ENCODE data around the gene TRIM32. TPM values are rescaled to one million over a fixed set of nuclear protein-coding genes. Genes with fewer than 3 reads are reported as not detected.

Gene TRIM32
- total RNA-seq, 1 donor from 2014 or later: 14.4 TPM

GRCh38 chr9:116736399-116737151, 49.5 kb downstream of the TRIM32 start:
- Mint-ChIP-seq H3K36me3 (ENCODE audit: low read depth) (no peaks in the 10 kb centered on the region), H3K27ac (no peak overlapping the region), H3K4me3 (no peak overlapping the region), H3K4me1 (no peaks in the 10 kb centered on the region), H3K9me3 (no peaks in the 10 kb centered on the region), H3K27me3 (peaks cover 2% of the 10 kb centered on the region)
- DNase-seq: no peak
- intact Hi-C loops (cut with micrococcal nuclease): loop anchor here (5.0 kb wide), 1 partner anchor 126 kb away; no protein-coding TSS in a partner anchor

- Mint-ChIP-seq H3K36me3 (ENCODE audit: low read depth) (no peaks in the 10 kb centered on the region), H3K4me1 (no peaks in the 10 kb centered on the region), H3K4me3 (no peak overlapping the region), H3K9me3 (no peaks in the 10 kb centered on the region), H3K27ac (no peak overlapping the region), H3K27me3 (peaks cover 2% of the 10 kb centered on the region)
- intact Hi-C loops (cut with micrococcal nuclease): loop anchor here (5.0 kb wide), 1 partner anchor 125 kb away; no protein-coding TSS in a partner anchor
- DNase-seq: peak; percentile 87
Observed at GRCh38 chr9:116737152-116737546, 50.0 kb downstream of the TRIM32 start.

GRCh38 chr9:116741086-116741740, 54.1 kb downstream of the TRIM32 start:
- Mint-ChIP-seq H3K9me3 (no peaks in the 10 kb centered on the region), H3K4me3 (no peak overlapping the region), H3K4me1 (no peaks in the 10 kb centered on the region), H3K27me3 (no peaks in the 10 kb centered on the region), H3K27ac (no peak overlapping the region), H3K36me3 (ENCODE audit: low read depth) (no peaks in the 10 kb centered on the region)
- intact Hi-C loops (cut with micrococcal nuclease): no loop called here
- DNase-seq: no peak

- H3K36me3 Mint-ChIP-seq (ENCODE audit: low read depth): no peaks in the 10 kb centered on the region
- intact Hi-C loops (cut with micrococcal nuclease): no loop called here
- DNase-seq: no peak
- no peak overlapping the region for H3K4me3 Mint-ChIP-seq
- H3K9me3 Mint-ChIP-seq: no peaks in the 10 kb centered on the region
- H3K4me1 Mint-ChIP-seq: no peaks in the 10 kb centered on the region
- no peak overlapping the region for H3K27ac Mint-ChIP-seq
- H3K27me3 Mint-ChIP-seq: no peaks in the 10 kb centered on the region
Observed at GRCh38 chr9:116741742-116742141, 54.6 kb downstream of the TRIM32 start.

GRCh38 chr9:116749176-116749575, 62.1 kb downstream of the TRIM32 start:
- peaks cover 2% of the 10 kb centered on the region for H3K27me3 Mint-ChIP-seq
- no peaks in the 10 kb centered on the region for H3K9me3 Mint-ChIP-seq
- no peaks in the 10 kb centered on the region for H3K4me1 Mint-ChIP-seq
- H3K4me3 Mint-ChIP-seq: no peak overlapping the region
- no peak for DNase-seq
- intact Hi-C loops (cut with micrococcal nuclease): no loop called here
- no peak overlapping the region for H3K27ac Mint-ChIP-seq
- H3K36me3 Mint-ChIP-seq (ENCODE audit: low read depth): no peaks in the 10 kb centered on the region

GRCh38 chr9:116749772-116750171, 62.7 kb downstream of the TRIM32 start:
- intact Hi-C loops (cut with micrococcal nuclease): no loop called here
- Mint-ChIP-seq H3K36me3 (ENCODE audit: low read depth) (no peaks in the 10 kb centered on the region), H3K9me3 (no peaks in the 10 kb centered on the region), H3K4me3 (no peak overlapping the region), H3K4me1 (no peaks in the 10 kb centered on the region), H3K27ac (no peak overlapping the region), H3K27me3 (peaks cover 2% of the 10 kb centered on the region)
- DNase-seq: no peak

GRCh38 chr9:116750510-116750909, 63.4 kb downstream of the TRIM32 start:
- no peak for DNase-seq
- no peak overlapping the region for H3K4me3 Mint-ChIP-seq
- no peaks in the 10 kb centered on the region for H3K9me3 Mint-ChIP-seq
- intact Hi-C loops (cut with micrococcal nuclease): no loop called here
- no peak overlapping the region for H3K27ac Mint-ChIP-seq
- peaks cover 2% of the 10 kb centered on the region for H3K27me3 Mint-ChIP-seq
- no peaks in the 10 kb centered on the region for H3K4me1 Mint-ChIP-seq
- no peaks in the 10 kb centered on the region for H3K36me3 Mint-ChIP-seq (ENCODE audit: low read depth)

Measured in activated CD4-positive, alpha-beta T cell treated with anti-CD3 and anti-CD28 coated beads, Interleukin-2, amount 10 ng/mL, durations not matched to agents 24 days and 14 days (primary cell).